Daoy (cell line): ENCODE results near the gene SLX1A. TPM values are rescaled to one million over a fixed set of nuclear protein-coding genes. Genes with fewer than 3 reads are reported as not detected.
"Not testable (repeated sequence)": the region's sequence is repeated elsewhere in the genome, so short reads cannot be mapped to it uniquely, and the experiment has no call there.

ENCODE experiments used
- DNase-seq: peaks from one replicate; pipeline ENCODE4 v3.0.0-alpha.2; 2015; ENCODE audit warnings: low read depth
- total RNA-seq: library from RNA; depleted of rRNA; stranded (reverse); fragments of >200 nt; shearing (Covaris generic); gene quantifications from 2 replicates; pipeline ENCODE4 v1.2.3, GENCODE V29; 2014

SLX1A gene
- total RNA-seq, 1 experiment from 2014 or later = 48.1 TPM

GRCh38 chr16:30184096-30184890 lies 9.4 kb upstream of the SLX1A start:
- DNase-seq = peak; percentile 8

GRCh38 chr16:30184891-30185682 lies 8.6 kb upstream of the SLX1A start:
- no peak for DNase-seq

- peak; percentile 8 for DNase-seq
Measured at GRCh38 chr16:30185683-30186421, 7.8 kb upstream of the SLX1A start.

GRCh38 chr16:30186444-30186781 lies 7.3 kb upstream of the SLX1A start:
- DNase-seq = no peak

GRCh38 chr16:30186782-30187555 lies 6.7 kb upstream of the SLX1A start:
- DNase-seq = peak; percentile 58

- no peak for DNase-seq
Measured at GRCh38 chr16:30187556-30187865, 6.2 kb upstream of the SLX1A start.

GRCh38 chr16:30187971-30188561 lies 5.6 kb upstream of the SLX1A start:
- DNase-seq = no peak

- DNase-seq = not testable (repeated sequence)
Measured at GRCh38 chr16:30191158-30191557, 2.5 kb upstream of the SLX1A start.

GRCh38 chr16:30193098-30193497 lies 577 bp upstream of the SLX1A start:
- not testable (repeated sequence) for DNase-seq

GRCh38 chr16:30194172-30194925 lies 674 bp downstream of the SLX1A start:
- DNase-seq = not testable (repeated sequence)

- not testable (repeated sequence) for DNase-seq
Measured at GRCh38 chr16:30197001-30197400, 3.3 kb downstream of the SLX1A start.

- not testable (repeated sequence) for DNase-seq
Measured at GRCh38 chr16:30199049-30199448, 5.4 kb downstream of the SLX1A start, which contains the start of gene SULT1A3. Gene SULT1A3, plus strand, starts transcription at chr16:30199255. Its CDS starts 1,474 bp downstream, at chr16:30200729.

- not testable (repeated sequence) for DNase-seq
Measured at GRCh38 chr16:30199608-30200343, 6.1 kb downstream of the SLX1A start.

GRCh38 chr16:30205541-30206236 lies 12.0 kb downstream of the SLX1A start:
- not testable (repeated sequence) for DNase-seq

- not testable (repeated sequence) for DNase-seq
Measured at GRCh38 chr16:30206252-30206651, 12.6 kb downstream of the SLX1A start.

GRCh38 chr16:30207063-30207704 lies 13.5 kb downstream of the SLX1A start:
- not testable (repeated sequence) for DNase-seq

GRCh38 chr16:30209032-30209431 lies 15.4 kb downstream of the SLX1A start:
- DNase-seq = not testable (repeated sequence)

GRCh38 chr16:30211414-30211813 lies 17.7 kb downstream of the SLX1A start:
- not testable (repeated sequence) for DNase-seq
